Measurements from ENCODE around the gene WDR27.

WDR27 gene

GRCh38 chr6:169416249-169416648 lies 285.6 kb downstream of the WDR27 start:
- DNase-seq (ENCODE audit: low read depth), result peak; percentile 21
- no peak for TF ChIP-seq CTCF (conservative IDR thresholded peaks at IDR 0.05; ENCODE audit: low read depth, low read length)
- H3K4me3 ChIP-seq (ENCODE audit: low read depth, low read length), result no peak overlapping the region

DNA sequence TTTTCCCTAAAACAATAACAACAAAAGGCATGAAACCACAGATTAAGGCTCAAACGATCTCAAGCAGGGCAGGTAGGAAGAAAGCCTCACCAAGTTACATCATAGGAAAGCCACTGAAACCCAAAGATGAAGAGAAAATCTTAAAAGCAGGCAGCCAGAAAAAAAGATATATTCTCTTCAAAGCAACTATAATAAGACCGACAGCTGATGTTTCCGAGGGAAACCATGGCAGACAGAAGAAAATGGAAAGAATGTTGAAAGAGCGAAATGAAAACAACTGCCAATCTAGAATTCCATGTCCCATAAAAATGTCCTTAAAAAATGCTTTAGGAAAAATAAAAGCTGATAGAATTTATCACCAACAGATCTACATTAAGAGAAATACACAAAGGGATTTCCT lies 286.6 kb downstream of the WDR27 start:
- peak; percentile 28 for DNase-seq (ENCODE audit: low read depth)

DNA sequence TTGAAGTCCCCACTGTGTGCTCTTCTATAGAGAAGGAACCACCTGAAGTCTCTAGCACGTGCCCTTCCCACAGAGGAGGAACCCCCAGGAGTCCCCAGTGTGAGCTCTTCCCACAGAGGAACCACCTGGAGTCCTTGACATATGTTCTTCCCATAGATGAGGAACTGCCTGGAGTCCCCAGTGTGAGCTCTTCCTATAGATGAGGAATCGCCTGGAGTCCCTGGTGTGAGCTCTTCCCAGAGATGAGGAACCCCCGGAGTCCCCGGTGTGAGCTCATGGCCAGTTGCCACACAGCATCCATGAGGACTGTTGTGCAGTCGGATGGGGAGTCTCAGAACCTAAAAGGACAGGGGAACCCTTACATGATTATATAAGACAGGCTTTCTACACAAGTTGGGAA lies 290.1 kb downstream of the WDR27 start:
- H3K4me3 ChIP-seq (ENCODE audit: low read depth, low read length), result no peak overlapping the region
- DNase-seq (ENCODE audit: low read depth), result no peak
- no peak for TF ChIP-seq CTCF (conservative IDR thresholded peaks at IDR 0.05; ENCODE audit: low read depth, low read length)

More for the DNA sequence above, 286.6 kb downstream of the WDR27 start:
- H3K4me3 ChIP-seq (ENCODE audit: low read depth, low read length), result no peak overlapping the region
- no peak for TF ChIP-seq CTCF (conservative IDR thresholded peaks at IDR 0.05; ENCODE audit: low read depth, low read length)

DNA sequence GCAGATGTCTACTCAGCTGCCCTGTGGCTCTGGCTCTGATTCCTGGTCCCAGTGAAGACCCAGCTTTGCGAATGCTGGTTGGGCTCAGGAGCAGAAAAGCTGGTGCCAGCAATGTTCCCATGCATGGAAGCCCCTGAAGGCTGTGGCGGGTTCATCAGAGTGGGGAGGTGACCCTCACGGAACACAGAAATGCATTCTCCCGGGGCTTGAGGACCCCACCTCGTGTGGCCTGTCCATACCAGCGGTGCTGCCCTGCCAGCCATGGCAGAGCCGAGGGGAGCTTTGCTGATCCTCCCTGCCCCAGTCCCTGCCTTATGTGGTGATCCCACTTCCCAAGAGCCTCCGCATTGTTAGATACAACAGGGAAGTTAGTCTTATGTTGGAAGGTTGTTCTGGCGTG lies 290.5 kb downstream of the WDR27 start:
- DNase-seq (ENCODE audit: low read depth), result no peak
- H3K4me3 ChIP-seq (ENCODE audit: low read depth, low read length), result no peak overlapping the region
- TF ChIP-seq CTCF (conservative IDR thresholded peaks at IDR 0.05; ENCODE audit: low read depth, low read length), result no peak

GRCh38 chr6:169409742-169410312 lies 292.0 kb downstream of the WDR27 start:
- peak; percentile 5 for TF ChIP-seq CTCF (conservative IDR thresholded peaks at IDR 0.05; ENCODE audit: low read depth, low read length)
- peak; percentile 10 for DNase-seq (ENCODE audit: low read depth)
- H3K4me3 ChIP-seq (ENCODE audit: low read depth, low read length), result no peak overlapping the region

GRCh38 chr6:169407325-169407724 lies 294.5 kb downstream of the WDR27 start:
- no peak overlapping the region for H3K4me3 ChIP-seq (ENCODE audit: low read depth, low read length)
- TF ChIP-seq CTCF (conservative IDR thresholded peaks at IDR 0.05; ENCODE audit: low read depth, low read length), result no peak
- no peak for DNase-seq (ENCODE audit: low read depth)
